Measurements from ENCODE around the gene NHERF1. TPM values are rescaled to one million over a fixed set of nuclear protein-coding genes. Genes with fewer than 3 reads are reported as not detected.

The NHERF1 gene
- total and polyA plus RNA-seq, 7 donors: 2.4 to 37.1 (median 4.9) TPM

DNA sequence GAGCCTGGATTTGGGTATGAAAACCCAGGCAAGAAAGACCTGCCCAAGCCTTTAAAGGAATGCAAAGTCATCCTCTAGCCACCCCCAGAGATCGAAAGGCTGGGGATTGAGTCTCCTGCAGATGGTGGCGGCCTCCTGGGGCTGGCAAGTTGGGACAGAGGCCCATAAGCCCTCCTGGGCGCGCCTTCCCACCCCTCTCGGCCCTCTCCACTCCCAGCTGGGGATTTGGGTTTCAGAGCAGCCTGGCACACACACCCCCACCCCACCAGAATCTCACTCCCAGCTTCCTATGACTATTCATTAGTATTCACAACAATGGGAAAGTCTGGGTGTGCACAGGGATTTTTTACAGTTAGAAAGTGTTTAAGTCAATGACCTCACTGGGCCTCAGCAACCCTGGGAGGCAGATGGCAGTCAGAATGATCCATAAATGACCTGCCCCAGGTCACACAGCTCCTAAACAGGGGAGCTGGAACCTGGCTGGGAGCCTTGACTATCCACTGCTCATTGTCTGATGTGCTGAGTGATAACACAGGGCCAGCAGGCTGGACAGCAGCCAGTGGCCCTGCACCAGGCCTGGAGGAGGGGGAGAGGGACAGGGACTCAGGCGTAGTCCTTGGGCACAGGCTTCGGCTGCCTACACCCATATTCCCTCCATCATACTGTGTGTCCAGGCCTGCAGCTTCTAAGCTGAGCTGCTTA is 12.1 kb downstream of the NHERF1 start:
- Histone ChIP-seq H3K4me3 (no peak overlapping the region), H3K36me3 (ENCODE audit: insufficient read depth in 1 of 2, low read depth in 1 of 2) (no peaks in the 10 kb centered on the region), H3K4me1 (peaks cover 10% of the 10 kb centered on the region), H3K9me3 (no peaks in the 10 kb centered on the region), H3K27me3 (ENCODE audit: insufficient read depth in 3 of 3, low read length in 2 of 3) (no peaks in the 10 kb centered on the region), H3K27ac (no peak overlapping the region)
- ATAC-seq: peak in 2 of 4 donors; percentile 32 to 67
- TF ChIP-seq CTCF (IDR thresholded peaks at IDR 0.05): no peak
- no peak for DNase-seq
- intact Hi-C loops (cut with DNase I): no loop called here
- WGBS, 3 donors: 68 to 73% (median 69%) methylated on average over 7 of the region's 7 CpGs

- Histone ChIP-seq H3K9me3 (no peaks in the 10 kb centered on the region), H3K36me3 (ENCODE audit: insufficient read depth in 1 of 2, low read depth in 1 of 2) (no peaks in the 10 kb centered on the region), H3K4me3 (no peak overlapping the region), H3K27ac (no peak overlapping the region), H3K4me1 (peaks cover 10% of the 10 kb centered on the region), H3K27me3 (ENCODE audit: insufficient read depth in 3 of 3, low read length in 2 of 3) (no peaks in the 10 kb centered on the region)
- ATAC-seq (no peak), DNase-seq (no peak)
- intact Hi-C loops (cut with DNase I): no loop called here
- no peak for TF ChIP-seq CTCF (IDR thresholded peaks at IDR 0.05)
- WGBS, 3 donors: 83 to 84% (median 83%) methylated on average over 5 of the region's 5 CpGs
Measured at GRCh38 chr17:74761419-74761818, 13.0 kb downstream of the NHERF1 start.

- Histone ChIP-seq H3K27me3 (ENCODE audit: insufficient read depth in 3 of 3, low read length in 2 of 3) (no peaks in the 10 kb centered on the region), H3K27ac (no peak overlapping the region), H3K36me3 (ENCODE audit: insufficient read depth in 1 of 2, low read depth in 1 of 2) (no peaks in the 10 kb centered on the region), H3K4me3 (no peak overlapping the region), H3K9me3 (no peaks in the 10 kb centered on the region), H3K4me1 (peaks cover 10% of the 10 kb centered on the region)
- DNase-seq (no peak), ATAC-seq (no peak)
- TF ChIP-seq CTCF (IDR thresholded peaks at IDR 0.05): no peak
- intact Hi-C loops (cut with DNase I): no loop called here
- 90 to 95% (median 90%) methylated on average over 11 of the region's 11 CpGs for WGBS, 3 donors
Measured at GRCh38 chr17:74761931-74762330, 13.5 kb downstream of the NHERF1 start.

- no peak for DNase-seq
- Histone ChIP-seq H3K27ac (no peak overlapping the region), H3K36me3 (ENCODE audit: insufficient read depth in 1 of 2, low read depth in 1 of 2) (no peaks in the 10 kb centered on the region), H3K27me3 (ENCODE audit: insufficient read depth in 3 of 3, low read length in 2 of 3) (no peaks in the 10 kb centered on the region), H3K4me3 (no peak overlapping the region), H3K9me3 (no peaks in the 10 kb centered on the region), H3K4me1 (peaks cover 14% of the 10 kb centered on the region)
- TF ChIP-seq CTCF (IDR thresholded peaks at IDR 0.05): no peak
- intact Hi-C loops (cut with DNase I): no loop called here
- WGBS, 3 donors: 60 to 69% (median 62%) methylated on average over 15 to 16 of the region's 16 CpGs
- no peak for ATAC-seq
Measured at GRCh38 chr17:74763565-74764387, 15.3 kb downstream of the NHERF1 start.

Data from psoas muscle (tissue), 8 donors.